Uterine smooth muscle cell (primary cell): ENCODE data around the gene TIA1. TPM values are rescaled to one million over a fixed set of nuclear protein-coding genes. Genes with fewer than 3 reads are reported as not detected.

ENCODE experiments used
- total RNA-seq: library from RNA; depleted of rRNA; stranded (reverse); fragments of >200 nt; gene quantifications from 2 replicates; pipeline ENCODE4 v1.2.3, GENCODE V29; 2014

Gene TIA1
- 97.9 and 99.6 TPM in 2 replicates for total RNA-seq

DNA sequence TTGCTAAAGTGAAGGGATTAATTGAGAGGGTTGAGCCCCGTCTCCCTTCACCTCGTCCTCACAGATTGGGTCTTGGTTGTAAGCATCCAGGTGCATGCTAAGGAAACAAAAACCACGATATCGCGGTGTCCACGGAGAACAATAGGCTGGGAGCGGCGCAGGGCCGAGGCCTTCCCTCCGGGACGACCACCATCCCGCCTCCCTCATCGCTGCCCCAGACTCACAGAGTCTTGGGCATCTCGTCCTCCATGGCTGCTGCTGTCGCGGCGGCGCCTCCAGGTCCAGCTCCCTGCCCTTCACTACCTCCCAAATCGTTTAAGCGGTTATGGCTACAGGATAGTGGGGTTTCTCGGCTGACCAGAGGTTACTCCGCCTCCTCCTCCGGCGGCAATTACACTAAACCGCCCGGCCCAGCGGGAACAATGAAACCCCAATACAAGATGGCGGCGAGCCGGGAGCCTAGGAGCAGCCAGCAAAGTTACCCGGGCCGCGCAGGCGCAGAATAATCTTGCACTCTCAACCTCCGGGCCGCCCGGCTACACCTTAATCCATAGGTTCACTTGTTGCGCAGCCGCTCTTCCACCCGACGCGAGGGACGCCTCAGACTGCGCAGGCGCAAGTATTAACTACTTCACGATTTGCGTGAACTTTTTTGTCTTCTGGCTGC, at the start of gene TIA1:
Gene TIA1, minus strand, starts transcription at position 448 of the 667 bp plus-strand sequence. Its CDS starts 198 bp downstream, at position 250.

DNA sequence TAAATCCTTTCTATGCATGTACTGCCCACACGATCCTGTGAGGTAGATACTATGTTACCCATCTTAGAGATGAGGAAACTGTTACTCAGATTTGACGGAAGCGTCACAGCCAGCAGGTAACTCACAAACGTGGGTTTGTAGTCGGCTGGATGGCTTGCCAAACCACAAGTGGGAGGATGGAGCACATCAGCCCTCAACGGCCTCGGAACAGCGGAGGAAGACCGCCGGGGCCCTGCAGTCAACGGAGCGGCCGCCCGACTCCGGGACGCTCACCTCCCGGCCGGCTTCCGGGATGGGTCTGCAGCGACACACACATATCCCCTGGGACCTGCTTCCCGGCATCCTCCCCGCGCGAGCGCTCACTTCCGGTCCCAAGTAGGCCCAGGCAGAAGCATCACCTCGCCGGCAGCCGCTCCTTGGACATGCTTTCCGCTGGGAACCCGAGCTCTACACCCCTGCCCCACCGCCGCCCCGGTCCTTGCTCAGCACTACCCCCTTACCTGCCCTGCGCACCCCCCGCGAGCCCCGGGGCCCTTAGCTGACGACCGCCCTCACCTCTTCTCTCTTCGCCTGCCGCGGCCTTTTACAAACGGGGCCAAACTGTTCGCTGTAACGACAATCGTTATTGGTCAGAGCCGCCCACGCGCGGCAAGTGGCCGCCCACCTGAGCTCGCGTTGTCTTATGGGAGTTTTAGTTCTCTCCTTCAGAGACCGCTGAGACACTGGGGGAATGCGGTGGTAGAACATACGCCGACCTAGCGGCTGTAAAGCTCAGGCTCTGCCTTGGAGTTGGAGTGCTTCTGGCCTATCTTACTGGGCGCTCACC, 57.8 kb downstream of the TIA1 start, which contains the start of gene C2orf42:
Gene C2orf42, minus strand, starts transcription at position 602 of the 826 bp plus-strand sequence. CDS start 9,034 bp downstream, outside the sequence.

Other genes starting within 250 kb of the TIA1 start
- gene PCBP1, start 161.2 kb downstream of the TIA1 start, total RNA-seq, result 32.2 and 39.1 TPM in 2 replicates
- 14.2 and 20.0 TPM in 2 replicates for gene C2orf42, start 57.6 kb downstream of the TIA1 start, total RNA-seq
- gene PCYOX1, start 9.5 kb upstream of the TIA1 start, total RNA-seq, result 46.7 and 86.1 TPM in 2 replicates
- 184 and 426 TPM in 2 replicates for gene SNRPG, start 45.1 kb upstream of the TIA1 start, total RNA-seq
- 18.2 and 35.0 TPM in 2 replicates for gene FAM136A, start 53.4 kb upstream of the TIA1 start, total RNA-seq